Measurements from ENCODE around the gene RBM33.

The RBM33 gene

GRCh38 chr7:155787171-155787851 is 142.8 kb downstream of the RBM33 start:
- TF ChIP-seq CTCF (IDR thresholded peaks at IDR 0.05; ENCODE audit: low read depth, low read length, missing control alignments): no peak
- H3K4me3 ChIP-seq (ENCODE audit: low read depth, low read length): peak overlapping the region; percentile 48
- in situ Hi-C loops (cut with HindIII; ENCODE audit: low sequenced_read_pairs): no loop called here
- no peak for DNase-seq (ENCODE audit: low read depth)

DNA sequence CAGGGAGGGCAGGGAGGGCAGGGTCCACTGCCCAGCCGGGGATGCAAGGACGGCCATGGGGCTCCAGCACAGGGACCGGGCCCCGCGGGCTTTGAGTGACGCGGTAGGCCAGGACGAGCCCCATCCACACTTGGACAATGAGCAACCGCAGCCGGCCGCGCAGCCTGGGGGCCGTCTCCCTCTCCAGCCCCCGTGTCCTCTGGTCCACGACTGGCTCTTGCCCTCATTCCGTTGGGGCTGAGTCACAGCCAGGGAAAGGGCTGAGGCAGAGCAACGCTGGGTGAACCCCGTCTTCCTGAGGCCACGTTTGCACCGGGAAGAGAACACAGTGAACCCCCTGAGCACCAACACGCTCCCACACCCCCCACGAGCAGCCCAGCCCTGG is 144.1 kb downstream of the RBM33 start:
- DNase-seq (ENCODE audit: low read depth): no peak
- no peak overlapping the region for H3K4me3 ChIP-seq (ENCODE audit: low read depth, low read length)
- TF ChIP-seq CTCF (IDR thresholded peaks at IDR 0.05; ENCODE audit: low read depth, low read length, missing control alignments): no peak
- in situ Hi-C loops (cut with HindIII; ENCODE audit: low sequenced_read_pairs): no loop called here

DNA sequence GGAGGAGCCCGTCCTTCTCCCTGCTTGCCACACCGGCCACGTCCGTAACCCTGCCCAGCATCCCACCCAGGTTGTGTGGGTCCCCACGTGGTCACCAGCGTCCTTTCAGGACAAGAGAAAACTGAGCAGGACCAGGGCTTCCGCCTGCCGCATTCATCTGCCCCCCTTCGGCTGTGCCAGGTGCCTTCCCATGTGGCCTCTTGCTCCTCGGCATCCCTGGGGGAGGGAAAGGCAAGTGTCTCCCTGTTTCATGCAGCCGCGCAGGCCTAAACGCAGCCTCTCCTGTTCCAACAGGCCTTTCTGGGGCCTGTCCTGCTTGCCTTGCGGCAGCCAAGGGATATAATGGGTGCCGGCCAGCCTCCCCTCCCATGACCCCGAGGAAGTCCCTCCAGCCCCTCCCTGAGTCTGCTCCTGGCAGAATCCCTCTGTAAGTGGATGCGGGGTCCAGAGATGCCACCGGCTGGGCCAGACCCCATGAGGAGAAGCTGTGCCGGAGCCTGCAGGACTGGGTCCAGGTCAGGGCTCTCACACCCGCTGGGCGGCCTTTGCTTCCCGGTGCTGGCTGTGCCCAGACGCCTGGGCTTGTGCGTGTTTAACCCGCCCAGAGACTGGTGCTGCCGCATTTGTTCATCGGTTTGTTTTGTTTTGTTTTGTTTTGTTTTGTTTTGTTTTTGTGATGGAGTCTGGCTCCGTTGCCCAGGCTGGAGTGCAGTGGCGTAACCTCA is 144.7 kb downstream of the RBM33 start:
- no peak overlapping the region for H3K4me3 ChIP-seq (ENCODE audit: low read depth, low read length)
- DNase-seq (ENCODE audit: low read depth): no peak
- in situ Hi-C loops (cut with HindIII; ENCODE audit: low sequenced_read_pairs): no loop called here
- no peak for TF ChIP-seq CTCF (IDR thresholded peaks at IDR 0.05; ENCODE audit: low read depth, low read length, missing control alignments)

DNA sequence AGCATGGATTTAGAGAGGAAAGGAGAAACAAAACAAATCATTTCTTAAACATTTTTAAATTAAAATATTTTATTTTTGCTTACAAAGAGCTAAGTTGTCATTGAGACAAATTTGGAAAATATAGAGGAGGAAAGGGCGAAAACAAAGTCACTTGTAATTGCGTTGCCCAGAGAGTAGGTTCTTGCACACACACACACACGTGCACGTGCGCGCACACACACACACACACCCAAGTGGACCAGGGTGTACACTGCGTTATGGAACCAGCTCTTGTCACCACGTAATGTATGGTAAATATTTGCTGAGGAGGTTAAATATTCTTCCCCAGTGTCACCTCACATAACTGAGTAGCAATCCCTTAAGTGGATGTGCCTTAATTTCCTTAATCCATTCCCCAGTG is 146.2 kb downstream of the RBM33 start:
- H3K4me3 ChIP-seq (ENCODE audit: low read depth, low read length): no peak overlapping the region
- no peak for TF ChIP-seq CTCF (IDR thresholded peaks at IDR 0.05; ENCODE audit: low read depth, low read length, missing control alignments)
- DNase-seq (ENCODE audit: low read depth): no peak
- in situ Hi-C loops (cut with HindIII; ENCODE audit: low sequenced_read_pairs): no loop called here

DNA sequence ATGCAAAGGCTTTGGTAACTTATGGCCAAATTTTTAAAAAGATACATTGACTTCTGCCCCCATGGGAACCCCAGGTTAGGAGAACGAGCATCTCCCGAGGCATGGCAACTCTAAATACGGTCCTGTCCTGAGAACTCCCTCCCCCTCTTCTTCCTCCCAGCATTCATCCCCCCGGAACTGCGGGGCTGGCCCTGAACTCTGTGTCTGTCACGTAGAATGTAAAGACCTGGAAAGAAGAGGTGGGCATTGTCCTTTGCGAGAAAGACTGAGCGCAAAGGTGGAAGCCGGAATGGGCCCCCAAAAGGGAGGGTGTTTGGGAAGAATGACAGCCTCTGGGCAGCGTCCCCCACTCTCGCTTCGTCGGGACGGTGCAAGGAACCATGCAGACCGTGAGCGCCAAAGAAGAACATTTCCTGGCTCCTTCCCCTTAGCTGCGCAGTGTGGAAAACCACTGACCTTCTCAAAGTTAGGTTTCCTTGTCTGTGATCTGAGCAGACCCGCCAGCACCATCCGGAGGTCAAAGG is 146.8 kb downstream of the RBM33 start:
- in situ Hi-C loops (cut with HindIII; ENCODE audit: low sequenced_read_pairs): no loop called here

GRCh38 chr7:155791836-155792235 is 147.4 kb downstream of the RBM33 start:
- DNase-seq (ENCODE audit: low read depth): no peak
- in situ Hi-C loops (cut with HindIII; ENCODE audit: low sequenced_read_pairs): no loop called here
- TF ChIP-seq CTCF (IDR thresholded peaks at IDR 0.05; ENCODE audit: low read depth, low read length, missing control alignments): no peak
- H3K4me3 ChIP-seq (ENCODE audit: low read depth, low read length): no peak overlapping the region

More for the DNA sequence above, 146.8 kb downstream of the RBM33 start:
- no peak for DNase-seq (ENCODE audit: low read depth)
- no peak overlapping the region for H3K4me3 ChIP-seq (ENCODE audit: low read depth, low read length)
- no peak for TF ChIP-seq CTCF (IDR thresholded peaks at IDR 0.05; ENCODE audit: low read depth, low read length, missing control alignments)
